IMR-90 (cell line): ENCODE data around the gene APP. TPM values are rescaled to one million over a fixed set of nuclear protein-coding genes. Genes with fewer than 3 reads are reported as not detected.

ENCODE experiments used
- ATAC-seq: fragments of 200-7000 bp; cut with Tn5 transposase; 2 replicates; pipeline ENCODE4 v1.9.1; 2020; ENCODE audit warnings: low read depth, mild to moderate bottlenecking, moderate library complexity
- BruUV-seq: library from RNA; stranded (reverse); fragments of 400-500 nt; replicated peaks from 2 replicates; lab custom pipeline; 2021; lab: Mats Ljungman, UMichigan
- CTCF ChIA-PET: fragments of 300-600 bp; formaldehyde crosslinking; extraction: SDS; loops from one replicate; lab custom pipeline; 2021; ENCODE audit warnings: antibody characterized with exemption; lab: Yijun Ruan, JAX
- POLR2A ChIA-PET: fragments of 300-600 bp; sonication (Branson Sonifier 250); formaldehyde crosslinking; loops from one replicate; lab custom pipeline; 2022; ENCODE audit warnings: antibody characterized with exemption; ENCODE audit not compliant: unreplicated experiment; lab: Charles Lee
- DNase-seq: peaks from one replicate; pipeline ENCODE4 v3.0.0; 2013
- H2AFZ ChIP-seq: replicated peaks from 2 replicates; pipeline ENCODE3; 2013; ENCODE audit warnings: low read length, mild to moderate bottlenecking; ENCODE audit not compliant: poor library complexity
- H2AK5ac ChIP-seq: 2 replicates; pipeline ENCODE4 v1.6.1; 2013; ENCODE audit warnings: low read depth, low read length, inconsistent platforms
- H2AK9ac ChIP-seq: replicated peaks from 2 replicates; pipeline ENCODE3; 2013; ENCODE audit warnings: mild to moderate bottlenecking, low read depth, low read length, moderate library complexity; ENCODE audit not compliant: poor library complexity
- H2BK120ac ChIP-seq: 2 replicates; pipeline ENCODE4 v1.6.1; 2013; ENCODE audit warnings: low read depth, low read length, inconsistent platforms
- H2BK15ac ChIP-seq: 3 replicates; pipeline ENCODE4 v1.6.1; 2013; ENCODE audit warnings: low read depth, low read length, inconsistent platforms
- H2BK20ac ChIP-seq: 2 replicates; pipeline ENCODE4 v1.6.1; 2013; ENCODE audit warnings: low read depth, mild to moderate bottlenecking, inconsistent platforms, low read length, moderate library complexity
- H2BK5ac ChIP-seq: 2 replicates; pipeline ENCODE4 v1.6.1; 2013; ENCODE audit warnings: mild to moderate bottlenecking, low read depth, low read length, inconsistent platforms; ENCODE audit not compliant: poor library complexity, severe bottlenecking
- H3K14ac ChIP-seq: replicated peaks from 2 replicates; pipeline ENCODE4 v1.6.1; 2013; ENCODE audit warnings: low read depth, low read length, inconsistent platforms
- H3K18ac ChIP-seq: 2 replicates; pipeline ENCODE4 v1.6.1; 2013; ENCODE audit warnings: low read depth, low read length, control low read depth
- H3K23ac ChIP-seq: 2 replicates; pipeline ENCODE4 v1.6.1; 2013; ENCODE audit warnings: low read depth, low read length, inconsistent platforms
- H3K27ac ChIP-seq: 2 replicates; pipeline ENCODE4 v1.5.1; 2013; ENCODE audit warnings: mild to moderate bottlenecking, control low read depth, low read length; ENCODE audit not compliant: insufficient read depth
- H3K27me3 ChIP-seq: 2 replicates; pipeline ENCODE4 v1.6.1; 2013; ENCODE audit warnings: low read length; ENCODE audit not compliant: control insufficient read depth, insufficient read depth
- H3K36me3 ChIP-seq: 2 replicates; pipeline ENCODE4 v1.6.1; 2013; ENCODE audit warnings: low read length, mixed read lengths; ENCODE audit not compliant: control insufficient read depth, insufficient read depth
- H3K4ac ChIP-seq: 2 replicates; pipeline ENCODE4 v1.6.1; 2013; ENCODE audit warnings: low read depth, low read length, inconsistent platforms
- H3K4me1 ChIP-seq: 2 replicates; pipeline ENCODE4 v1.6.1; 2013; ENCODE audit warnings: low read length, mixed read lengths; ENCODE audit not compliant: control insufficient read depth, insufficient read depth
- H3K4me2 ChIP-seq: 2 replicates; pipeline ENCODE4 v1.6.1; 2013; ENCODE audit warnings: low read depth, mild to moderate bottlenecking, control low read depth, low read length, moderate library complexity
- H3K4me3 ChIP-seq: 2 replicates; pipeline ENCODE4 v1.5.1; 2013; ENCODE audit warnings: low read depth, mild to moderate bottlenecking, control low read depth, low read length, moderate library complexity; ENCODE audit not compliant: insufficient read depth
- H3K56ac ChIP-seq: 2 replicates; pipeline ENCODE4 v1.6.1; 2013; ENCODE audit warnings: low read length, inconsistent platforms; ENCODE audit not compliant: insufficient read depth; ENCODE audit errors: extremely low read depth
- H3K79me1 ChIP-seq, 2 experiments: 2 replicates each; pipeline ENCODE4 v1.6.1; 2013; ENCODE audit warnings: low read length in 2 of 2, inconsistent platforms in 1 of 2, low read depth in 1 of 2
- H3K9ac ChIP-seq: 2 replicates; pipeline ENCODE4 v1.6.1; 2013; ENCODE audit warnings: low read depth, low read length, control low read depth
- H3K9me1 ChIP-seq: 2 replicates; pipeline ENCODE4 v1.6.1; 2013; ENCODE audit warnings: low read length, inconsistent platforms; ENCODE audit not compliant: insufficient read depth
- H3K9me3 ChIP-seq: 2 replicates; pipeline ENCODE4 v1.6.1; 2013; ENCODE audit warnings: low read length; ENCODE audit not compliant: control insufficient read depth, insufficient read depth
- H4K20me1 ChIP-seq: 2 replicates; pipeline ENCODE4 v1.6.1; 2013; ENCODE audit warnings: low read length, inconsistent platforms; ENCODE audit not compliant: insufficient read depth
- H4K5ac ChIP-seq: 2 replicates; pipeline ENCODE4 v1.6.1; 2013; ENCODE audit warnings: mild to moderate bottlenecking, low read depth, low read length, control low read depth
- H4K8ac ChIP-seq, 2 experiments: 2 replicates each; pipeline ENCODE4 v1.6.1; 2013; ENCODE audit warnings: low read depth in 2 of 2, low read length in 2 of 2, control low read depth in 1 of 2, inconsistent platforms in 1 of 2
- H4K91ac ChIP-seq: 2 replicates; pipeline ENCODE4 v1.6.1; 2013; ENCODE audit warnings: low read depth, low read length, inconsistent platforms; ENCODE audit not compliant: insufficient read depth
- BHLHE40 ChIP-seq: fragments of 150-350 bp; IDR thresholded peaks from 2 replicates; pipeline ENCODE4 v1.6.1; 2016; ENCODE audit warnings: mild to moderate bottlenecking, low read depth, low read length
- RFX5 ChIP-seq: IDR thresholded peaks from 2 replicates; pipeline ENCODE4 v1.8.0; 2012; ENCODE audit warnings: low read depth, mild to moderate bottlenecking, low read length, moderate library complexity
- WGBS, 2 experiments: methylation state at CpG; one replicate each; pipeline versions ENCODE4 v1.1.5 to v1.1.7; 2013; ENCODE audit warnings: missing lambda C conversion rate in 2 of 2; ENCODE audit not compliant: insufficient read length in 1 of 2; ENCODE audit errors: extremely low coverage in 2 of 2; 5-methylcytosine and 5-hydroxymethylcytosine counted together
- dilution Hi-C: fragments of 300-500 bp; cut with HindIII; formaldehyde crosslinking; loops from one replicate; pipeline ENCODE4 v1.14.3; 2018; ENCODE audit warnings: low sequenced_read_pairs; ENCODE audit not compliant: unreplicated experiment
- in situ Hi-C: fragments of 300-500 bp; cut with MboI; formaldehyde crosslinking; loops from 3 replicates; pipeline ENCODE4 v1.14.3; 2019; ENCODE audit warnings: low sequenced_read_pairs, inconsistent platforms, mixed read lengths
- intact Hi-C: fragments of 100-400 bp; cut with micrococcal nuclease; formaldehyde crosslinking; loops from 2 replicates; pipeline ENCODE4 v1.10.0; 2022
- polyA plus RNA-seq, 3 experiments: library from polyadenylated mRNA; depleted of rRNA; stranded (reverse); fragments of >200 nt; gene quantifications; 2 replicates each; pipeline ENCODE4 v1.2.3, GENCODE V29; 2012; ENCODE audit warnings: low replicate concordance in 1 of 3
- total RNA-seq: library from RNA; depleted of rRNA; stranded (reverse); fragments of >200 nt; gene quantifications from 2 replicates; pipeline ENCODE4 v1.2.3, GENCODE V29; 2012

Gene APP
- total and polyA plus RNA-seq, 2 of the 4 experiments (the other 2 are of a cell fraction) = 191 to 530 TPM

DNA sequence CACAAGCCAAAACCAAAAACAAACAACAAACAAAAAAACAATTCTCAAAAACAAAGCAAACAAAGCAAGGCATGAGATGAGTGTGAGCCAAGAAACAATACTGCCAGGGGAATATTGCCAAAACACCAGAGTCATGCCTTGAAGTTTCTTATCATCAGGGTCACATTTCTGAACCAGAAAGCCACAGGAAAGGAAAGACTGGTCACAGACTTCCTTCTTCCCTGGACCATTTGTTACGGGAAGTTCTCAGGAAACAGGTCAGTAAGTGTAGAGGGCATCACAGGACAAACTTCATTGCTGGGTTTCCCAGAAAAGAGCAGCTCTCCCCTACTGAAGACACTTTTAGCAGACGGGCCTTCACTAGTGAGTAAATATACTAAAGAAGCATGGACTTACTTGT is 244.6 kb downstream of the APP start:
- Histone ChIP-seq H3K9me1 (peaks cover 11% of the 10 kb centered on the region), H4K8ac (no peak overlapping the region), H4K91ac (no peak overlapping the region), H3K36me3 (peaks cover 2% of the 10 kb centered on the region; the same call in 1 of the 2 replicates), H2AK9ac (no peak overlapping the region), H2AK5ac (no peak overlapping the region), H3K9ac (no peak overlapping the region), H3K27me3 (no peaks in the 10 kb centered on the region), H3K9me3 (no peaks in the 10 kb centered on the region), H2BK15ac (0 out of 3 replicates have a peak overlapping the region, but pooled peaks have one; percentile 26), H3K56ac (no peak overlapping the region), H3K4me2 (no peak overlapping the region), H3K4me3 (no peak overlapping the region), H2BK20ac (no peak overlapping the region), H3K18ac (no peak overlapping the region), H3K4ac (no peak overlapping the region), H4K20me1 (0 out of 2 replicates have a peak, but pooled peaks cover 4% of the 10 kb centered on the region), H3K27ac (no peak overlapping the region), H2BK120ac (no peak overlapping the region), H2BK5ac (no peak overlapping the region), H3K4me1 (peaks cover 7% of the 10 kb centered on the region), H2AFZ (no peak overlapping the region), H4K5ac (no peak overlapping the region), H3K79me1 (peaks cover 3 to 31% of the 10 kb centered on the region in 2 experiments; a peak in 3 of 4 replicates), H3K23ac (no peak overlapping the region), H3K14ac (no peak overlapping the region)
- intact Hi-C loops (no loop called here), dilution Hi-C loops (no loop called here), in situ Hi-C loops (no loop called here)
- TF ChIP-seq BHLHE40 (no peak), RFX5 (no peak)
- POLR2A ChIA-PET = no interaction called here
- peak; percentile 23 for DNase-seq
- WGBS, 2 experiments = no CpG with 5 or more reads among the region's 2 CpGs
- no TSS peak for BruUV-seq
- CTCF ChIA-PET = interaction anchor here (0.6 to 0.7 kb wide), 2 partner anchors 30 to 272 kb away, joined by 3 read pairs; no protein-coding TSS in a partner anchor
- no peak; the same call in 1 of the 2 replicates for ATAC-seq
